H1 (cell line): Measurements from ENCODE around the gene SAMD14. TPM values are rescaled to one million over a fixed set of nuclear protein-coding genes. Genes with fewer than 3 reads are reported as not detected.

ENCODE experiments used
- BACH1 ChIP-seq: IDR thresholded peaks from 2 replicates; pipeline ENCODE4 v1.6.1; 2012; ENCODE audit warnings: low read length, improper control_type of control experiment
- CHD1 ChIP-seq: IDR thresholded peaks from 2 replicates; pipeline ENCODE4 v1.6.1; 2012; ENCODE audit warnings: low read depth, low read length, improper control_type of control experiment
- EGR1 ChIP-seq: IDR thresholded peaks from 2 replicates; pipeline ENCODE4 v1.6.1; 2011; ENCODE audit warnings: low read depth, low read length, borderline replicate concordance
- EP300 ChIP-seq, 2 experiments: IDR thresholded peaks; 1 replicate in 1 of 2; 2 replicates in 1 of 2; pipeline ENCODE4 v1.6.1; 2011 to 2012; ENCODE audit warnings: low read depth in 2 of 2, low read length in 2 of 2, mild to moderate bottlenecking in 2 of 2, borderline replicate concordance in 1 of 2, inconsistent platforms in 1 of 2, moderate library complexity in 1 of 2
- FOSL1 ChIP-seq: IDR thresholded peaks from 2 replicates; pipeline ENCODE4 v1.6.1; 2011; ENCODE audit warnings: mild to moderate bottlenecking, low read depth, low read length, moderate library complexity; ENCODE audit not compliant: insufficient read depth
- JUN ChIP-seq: IDR thresholded peaks from 2 replicates; pipeline ENCODE4 v1.6.1; 2011; ENCODE audit warnings: low read depth, mild to moderate bottlenecking, improper control_type of control experiment, low read length
- KDM1A ChIP-seq: fragments of 200-600, 300-600 bp; sonication (generic); IDR thresholded peaks from 2 replicates; pipeline ENCODE4 v1.7.1; 2016; ENCODE audit warnings: mild to moderate bottlenecking, low read length, borderline replicate concordance
- KDM4A ChIP-seq: IDR thresholded peaks from one replicate; pipeline ENCODE4 v1.7.1; 2012; ENCODE audit warnings: low read depth, mild to moderate bottlenecking, moderate library complexity, low read length, inconsistent platforms; ENCODE audit not compliant: severe bottlenecking
- RAD21 ChIP-seq, 2 experiments: IDR thresholded peaks in 1 of 2; conservative IDR thresholded peaks in 1 of 2; 2 replicates each; pipeline ENCODE4 v1.6.1; 2011; ENCODE audit warnings: low read depth in 2 of 2, low read length in 2 of 2, improper control_type of control experiment in 1 of 2, inconsistent platforms in 1 of 2, mild to moderate bottlenecking in 1 of 2, moderate library complexity in 1 of 2
- RBBP5 ChIP-seq: IDR thresholded peaks from 2 replicates; pipeline ENCODE4 v1.7.1; 2012; ENCODE audit warnings: low read depth, mild to moderate bottlenecking, inconsistent platforms, low read length, moderate library complexity, borderline replicate concordance
- SIRT6 ChIP-seq: IDR thresholded peaks from one replicate; pipeline ENCODE4 v1.7.1; 2012; ENCODE audit warnings: low read length, inconsistent platforms
- TAF7 ChIP-seq: optimal IDR thresholded peaks from 2 replicates; pipeline ENCODE3; 2011; ENCODE audit warnings: low read depth, mild to moderate bottlenecking, inconsistent platforms, low read length, moderate library complexity, borderline replicate concordance
- polyA plus RNA-seq, 7 experiments: library from polyadenylated mRNA; depleted of rRNA in 3 of 7; stranded (reverse) in 5 of 7; unstranded in 2 of 7; fragments of >200 nt in 5 of 7; fragments of 200-250 nt in 2 of 7; gene quantifications; 1 replicate in 5 of 7; 2 replicates in 1 of 7; 4 replicates in 1 of 7; pipeline versions ENCODE4 v1.2.1 to v1.2.3, GENCODE V29; 2011 to 2013; ENCODE audit warnings: missing spikeins in 2 of 7, mixed read lengths in 2 of 7
- total RNA-seq: library from RNA; stranded (reverse); fragmentation: NEBNext Ultra II Directional; extraction: Animal tissue kit (Norgen Biotek cat#: 25700); gene quantifications from 2 replicates; pipeline ENCODE4 v1.2.1, GENCODE V29; 2021
- TF ChIP-seq, protein P1 (sequence below): IDR thresholded peaks from 2 replicates; pipeline ENCODE4 v1.6.1; 2012; ENCODE audit warnings: low read length, inconsistent platforms
- TF ChIP-seq, protein P2 (sequence below): IDR thresholded peaks from 2 replicates; pipeline ENCODE4 v1.6.1; 2012; ENCODE audit warnings: inconsistent platforms
- TF ChIP-seq, protein P3 (sequence below): IDR thresholded peaks from 2 replicates; pipeline ENCODE4 v1.6.1; 2012; ENCODE audit warnings: inconsistent platforms

Gene SAMD14
- total and polyA plus RNA-seq, 2 of the 8 experiments (the other 6 are each of a cell fraction or from before 2014, with no cell fraction given): 5.7 to 5.8 TPM

DNA sequence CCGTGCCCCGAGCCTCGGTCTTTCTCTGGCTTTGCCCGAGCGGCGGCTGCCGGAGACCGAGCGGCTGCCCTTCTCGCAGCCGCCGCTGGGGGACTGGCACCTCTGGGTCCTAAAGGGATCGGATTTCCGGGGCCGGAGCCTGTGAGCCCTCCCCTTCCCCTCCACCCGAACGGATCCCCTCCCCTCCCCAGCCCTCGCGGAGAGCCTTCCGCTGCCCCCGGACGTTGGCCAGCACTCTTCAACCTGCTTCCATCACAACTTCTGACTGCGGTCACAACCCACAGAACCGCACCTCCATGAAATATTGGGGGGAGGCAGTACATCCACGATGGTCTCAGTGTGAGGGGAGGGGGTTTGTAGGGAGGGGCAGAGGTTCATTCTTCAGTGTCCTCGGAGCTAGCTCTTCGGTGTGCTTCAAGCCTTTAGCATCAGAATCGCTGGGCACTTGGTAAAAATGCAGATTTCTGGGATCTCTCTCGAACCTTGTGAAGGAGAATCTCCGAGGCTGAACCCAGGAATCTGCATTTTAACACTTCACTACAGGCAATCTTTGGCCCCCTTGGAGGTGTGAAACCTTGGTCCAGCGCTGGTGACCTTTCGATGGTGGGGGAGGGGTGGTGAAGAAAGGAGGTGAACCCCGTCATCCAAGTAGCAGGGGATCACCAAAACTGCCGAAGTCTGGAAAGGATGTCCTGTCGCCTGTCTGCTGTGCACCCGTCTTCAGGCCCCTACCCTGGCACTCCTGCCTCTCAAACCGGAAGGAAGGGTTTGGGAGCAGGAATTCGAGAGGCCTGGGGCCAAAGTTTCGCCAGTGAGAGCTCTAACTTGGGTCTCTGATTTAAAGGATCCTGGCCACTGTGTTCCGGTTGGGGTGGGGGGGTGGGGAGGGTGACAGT, 21.3 kb upstream of the SAMD14 start (continued):
- TF ChIP-seq TAF7: no peak
- peak in 1 of 2 experiments; percentile 6; a peak in 2 of 4 replicates for TF ChIP-seq RAD21 (IDR thresholded peaks at IDR 0.05 in 1 of 2, conservative IDR thresholded peaks at IDR 0.05 in 1 of 2; ENCODE audit: low read depth in 2 of 2, low read length in 2 of 2)
- peak; percentile 89 for TF ChIP-seq EGR1
- no peak for TF ChIP-seq BACH1
- peak; percentile 82; the same call in 1 of the 2 replicates for TF ChIP-seq KDM1A
- TF ChIP-seq, protein P1, sequence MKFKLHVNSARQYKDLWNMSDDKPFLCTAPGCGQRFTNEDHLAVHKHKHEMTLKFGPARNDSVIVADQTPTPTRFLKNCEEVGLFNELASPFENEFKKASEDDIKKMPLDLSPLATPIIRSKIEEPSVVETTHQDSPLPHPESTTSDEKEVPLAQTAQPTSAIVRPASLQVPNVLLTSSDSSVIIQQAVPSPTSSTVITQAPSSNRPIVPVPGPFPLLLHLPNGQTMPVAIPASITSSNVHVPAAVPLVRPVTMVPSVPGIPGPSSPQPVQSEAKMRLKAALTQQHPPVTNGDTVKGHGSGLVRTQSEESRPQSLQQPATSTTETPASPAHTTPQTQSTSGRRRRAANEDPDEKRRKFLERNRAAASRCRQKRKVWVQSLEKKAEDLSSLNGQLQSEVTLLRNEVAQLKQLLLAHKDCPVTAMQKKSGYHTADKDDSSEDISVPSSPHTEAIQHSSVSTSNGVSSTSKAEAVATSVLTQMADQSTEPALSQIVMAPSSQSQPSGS: no peak
- TF ChIP-seq KDM4A: peak; percentile 31
- TF ChIP-seq CHD1: no peak
- TF ChIP-seq, protein P2, sequence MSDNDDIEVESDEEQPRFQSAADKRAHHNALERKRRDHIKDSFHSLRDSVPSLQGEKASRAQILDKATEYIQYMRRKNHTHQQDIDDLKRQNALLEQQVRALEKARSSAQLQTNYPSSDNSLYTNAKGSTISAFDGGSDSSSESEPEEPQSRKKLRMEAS: 0 out of 2 replicates have a peak, but pooled peaks have one; percentile 6
- TF ChIP-seq, protein P3, sequence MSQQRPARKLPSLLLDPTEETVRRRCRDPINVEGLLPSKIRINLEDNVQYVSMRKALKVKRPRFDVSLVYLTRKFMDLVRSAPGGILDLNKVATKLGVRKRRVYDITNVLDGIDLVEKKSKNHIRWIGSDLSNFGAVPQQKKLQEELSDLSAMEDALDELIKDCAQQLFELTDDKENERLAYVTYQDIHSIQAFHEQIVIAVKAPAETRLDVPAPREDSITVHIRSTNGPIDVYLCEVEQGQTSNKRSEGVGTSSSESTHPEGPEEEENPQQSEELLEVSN: no peak
- no peak for TF ChIP-seq RBBP5
- TF ChIP-seq FOSL1: peak; percentile 97
- TF ChIP-seq SIRT6: no peak
- 0 out of 3 replicates have a peak, but pooled peaks of 1 of the 2 experiments have one; percentile 17 for TF ChIP-seq EP300 (IDR thresholded peaks at IDR 0.05; ENCODE audit: borderline replicate concordance in 1 of 2, low read depth in 2 of 2, low read length in 2 of 2)
- no peak for TF ChIP-seq JUN
